NOMO-1 treated with dmso at 0.1 percent for 144 hours (cell line): ENCODE data around the gene DGAT2.

ENCODE experiments used
- DNase-seq: peaks from one replicate; lab custom pipeline; 2025; ENCODE audit not compliant: unreplicated experiment; lab: John Stamatoyannopoulos, UW

The DGAT2 gene

GRCh38 chr11:75800136-75800675 lies 31.6 kb downstream of the DGAT2 start:
- DNase-seq: no peak

- DNase-seq: no peak
Observed at GRCh38 chr11:75800728-75801361, 32.3 kb downstream of the DGAT2 start.

DNA sequence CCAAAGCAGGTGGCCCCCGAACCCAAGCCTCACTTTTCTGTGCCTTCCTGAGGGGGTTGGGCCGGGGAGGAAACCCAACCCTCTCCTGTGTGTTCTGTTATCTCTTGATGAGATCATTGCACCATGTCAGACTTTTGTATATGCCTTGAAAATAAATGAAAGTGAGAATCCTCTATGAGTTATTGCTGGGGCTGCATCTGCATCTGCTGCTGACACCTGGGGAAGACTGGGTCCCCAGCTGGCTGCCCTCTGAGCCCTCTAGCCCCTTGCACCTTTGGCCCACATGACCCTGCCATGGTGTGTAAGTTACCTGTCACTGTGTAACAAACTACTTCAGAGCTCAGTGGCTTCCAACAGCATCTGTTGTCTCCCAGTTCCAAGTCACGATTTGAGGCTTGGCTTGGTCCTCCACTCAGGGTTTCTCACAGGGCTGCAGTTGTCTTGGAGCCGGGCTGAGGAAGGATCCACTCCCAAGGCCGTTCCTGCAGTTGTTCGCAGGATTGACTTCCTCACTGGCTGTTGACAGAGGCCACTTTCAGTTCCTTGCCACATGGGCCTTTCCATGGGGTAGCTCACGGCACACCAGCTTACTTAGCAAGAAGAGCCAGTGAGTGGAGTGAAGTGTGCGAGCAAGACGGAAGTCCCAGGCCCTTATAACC lies 32.9 kb downstream of the DGAT2 start:
- DNase-seq: peak; percentile 68

GRCh38 chr11:75802021-75802912 lies 33.7 kb downstream of the DGAT2 start:
- no peak for DNase-seq

- peak; percentile 31 for DNase-seq
Observed at GRCh38 chr11:75802913-75803820, 34.6 kb downstream of the DGAT2 start.

DNA sequence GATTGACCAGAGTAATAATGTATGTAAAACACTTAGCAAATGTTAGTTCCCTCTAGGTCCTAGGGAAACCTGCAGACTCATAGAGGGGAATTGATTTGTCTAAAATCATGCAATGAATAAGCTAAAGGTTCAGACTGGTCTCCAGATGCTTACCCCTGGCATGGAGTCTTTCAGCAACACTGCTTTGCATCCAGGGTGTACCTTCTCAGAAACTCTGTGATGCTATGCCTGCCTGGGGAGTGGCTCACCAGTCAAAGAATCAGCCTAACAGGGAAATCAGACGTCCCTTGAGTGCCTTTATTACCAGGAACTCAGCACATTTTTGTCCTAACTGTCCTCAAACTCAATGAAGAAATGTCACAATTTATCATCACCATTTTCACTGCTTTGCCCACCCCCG lies 40.5 kb downstream of the DGAT2 start:
- no peak for DNase-seq

DNA sequence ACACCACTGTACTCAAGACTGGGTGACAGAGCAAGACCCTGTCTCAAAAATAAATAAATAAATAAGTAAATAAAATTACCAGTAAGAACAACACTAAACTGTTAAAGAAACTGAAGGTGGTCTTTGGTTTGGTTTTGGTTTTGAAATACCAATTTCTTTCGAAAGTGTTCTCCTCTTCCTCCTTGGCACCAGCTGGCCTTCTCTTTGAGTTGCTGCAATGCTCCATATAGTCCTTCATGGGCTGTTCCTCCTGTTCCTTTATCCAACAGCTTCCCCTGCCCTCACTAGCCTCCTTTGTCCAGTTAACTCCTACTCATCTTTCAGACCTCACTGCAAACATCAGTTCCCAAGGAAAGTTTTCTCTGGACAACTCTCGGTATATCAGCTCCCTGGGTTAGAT lies 41.4 kb downstream of the DGAT2 start:
- no peak for DNase-seq

DNA sequence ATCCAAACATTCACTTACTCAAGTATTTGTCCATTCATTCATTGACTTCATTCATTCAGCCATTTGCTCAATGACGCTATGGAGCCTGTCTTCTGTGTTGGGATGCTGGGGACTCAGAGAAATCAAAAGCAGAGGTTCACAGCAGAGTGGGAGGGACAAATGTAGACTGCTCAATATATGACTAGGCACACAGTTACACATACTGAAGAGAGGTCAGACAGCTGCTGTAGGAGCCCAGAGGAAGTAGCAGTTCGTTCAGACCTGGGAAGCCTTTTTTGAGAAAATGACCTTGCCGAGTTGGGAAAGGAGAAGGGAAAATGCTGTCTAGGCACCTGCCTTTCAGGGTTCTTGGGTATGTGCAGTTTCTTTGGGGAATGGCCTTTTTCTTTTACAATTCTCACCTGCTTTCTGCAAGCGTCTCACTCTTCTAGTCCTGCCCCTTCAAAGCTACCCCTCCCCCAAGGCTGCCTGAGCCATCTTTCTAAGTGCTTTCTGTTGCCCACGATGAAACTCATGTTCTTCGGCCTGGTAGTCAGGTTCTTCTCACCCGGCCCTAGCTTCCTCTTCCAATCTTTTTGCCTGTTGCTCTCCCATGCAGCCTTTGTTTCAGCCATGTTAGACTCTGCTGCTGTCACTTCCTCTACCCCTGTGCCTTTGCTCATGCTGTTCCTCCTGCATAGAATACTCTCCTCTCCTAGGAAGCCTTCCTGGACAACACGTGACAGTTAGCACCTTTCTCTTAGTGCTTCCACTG lies 42.2 kb downstream of the DGAT2 start:
- peak; percentile 47 for DNase-seq

GRCh38 chr11:75811485-75811884 lies 42.9 kb downstream of the DGAT2 start:
- no peak for DNase-seq

DNA sequence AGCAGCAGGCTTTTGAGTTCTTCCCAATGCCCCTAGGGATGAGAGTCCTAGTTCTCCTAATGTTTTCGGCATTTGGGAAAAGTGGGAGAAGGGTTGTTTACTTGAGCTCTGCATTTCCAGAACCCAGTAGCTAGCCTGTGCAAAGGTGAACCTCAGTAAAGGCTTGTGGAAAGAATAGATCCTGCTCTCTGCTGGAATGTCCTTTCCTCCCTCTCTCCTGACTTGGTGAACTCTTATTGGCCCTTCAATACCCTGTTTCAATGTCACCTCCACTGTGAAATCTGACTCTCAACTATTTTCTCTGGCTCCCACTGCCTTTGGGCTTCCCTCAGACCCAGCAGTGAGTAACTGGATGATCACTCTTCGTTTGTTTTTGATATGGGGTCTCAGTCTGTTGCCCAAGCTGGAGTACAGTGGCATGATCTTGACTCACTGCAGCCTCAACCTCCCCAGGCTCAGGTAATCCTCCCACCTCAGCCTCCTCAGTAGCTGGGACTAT lies 44.0 kb downstream of the DGAT2 start:
- DNase-seq: no peak

GRCh38 chr11:75813124-75813523 lies 44.5 kb downstream of the DGAT2 start:
- DNase-seq: no peak

- DNase-seq: no peak
Observed at GRCh38 chr11:75813622-75814039, 45.1 kb downstream of the DGAT2 start.

GRCh38 chr11:75814363-75814676 lies 45.7 kb downstream of the DGAT2 start:
- no peak for DNase-seq

GRCh38 chr11:75814677-75815344 lies 46.2 kb downstream of the DGAT2 start, which contains the start of gene UVRAG:
UVRAG (plus strand) TSS chr11:75815210; CDS start chr11:75815408, 198 bp downstream.
- peak; percentile 98 for DNase-seq

DNA sequence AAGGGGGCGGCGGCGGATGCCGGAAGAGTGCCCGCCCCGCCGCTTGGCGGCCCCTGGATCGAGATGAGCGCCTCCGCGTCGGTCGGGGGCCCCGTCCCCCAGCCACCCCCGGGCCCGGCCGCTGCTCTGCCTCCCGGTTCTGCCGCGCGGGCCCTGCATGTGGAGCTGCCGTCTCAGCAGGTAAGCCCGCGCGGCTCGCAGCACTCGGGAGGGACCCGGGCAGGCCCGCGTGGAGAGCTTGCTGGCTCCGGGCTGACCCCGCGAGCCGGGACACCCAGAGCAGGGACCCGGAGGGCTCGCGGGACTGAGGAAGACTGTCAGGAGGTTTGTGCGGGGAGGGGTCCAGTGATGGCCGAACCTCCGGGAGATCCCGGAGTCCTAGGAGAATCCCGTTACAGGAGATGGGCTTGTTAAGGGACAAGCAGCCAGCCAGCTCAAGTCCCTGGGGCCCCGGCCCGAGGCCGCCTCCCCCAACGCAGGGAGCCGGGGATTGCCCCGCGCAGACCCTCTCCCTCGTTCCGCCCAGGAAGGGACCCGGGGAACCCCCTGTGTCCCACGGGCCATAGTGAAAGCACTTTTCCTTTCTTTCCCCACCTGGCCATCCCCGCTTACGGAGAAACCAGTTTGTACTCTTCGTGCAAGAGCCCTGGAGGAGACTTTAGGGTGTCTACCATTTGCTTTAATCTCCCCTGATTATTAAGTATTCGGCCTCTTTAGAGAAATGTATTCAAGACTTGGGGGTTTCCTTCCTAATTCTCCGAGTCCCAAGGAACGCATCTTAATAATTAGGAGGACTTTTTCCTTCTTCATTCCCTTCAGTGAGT lies 47.0 kb downstream of the DGAT2 start:
- no peak for DNase-seq

- no peak for DNase-seq
Observed at GRCh38 chr11:75816561-75817239, 48.1 kb downstream of the DGAT2 start.

GRCh38 chr11:75820645-75821044 lies 52.1 kb downstream of the DGAT2 start:
- DNase-seq: no peak

- no peak for DNase-seq
Observed at GRCh38 chr11:75821202-75821601, 52.6 kb downstream of the DGAT2 start.
